HepG2 (cell line): Measurements from ENCODE around the gene B4GALT4. TPM values are rescaled to one million over a fixed set of nuclear protein-coding genes. Genes with fewer than 3 reads are reported as not detected.

ENCODE experiments used
- ATAC-seq: fragments of 200-7000 bp; cut with Tn5 transposase; 3 replicates; pipeline ENCODE4 v1.9.1; 2020; ENCODE audit warnings: mild to moderate bottlenecking, moderate library complexity
- BruUV-seq: library from RNA; stranded (reverse); fragments of 400-500 nt; replicated peaks from 2 replicates; lab custom pipeline; 2021; lab: Mats Ljungman, UMichigan
- CTCF ChIA-PET: fragments of 300-600 bp; formaldehyde crosslinking; extraction: SDS; loops from one replicate; lab custom pipeline; 2021; ENCODE audit warnings: low total read pairs, inconsistent platforms, low intra/inter-chr PET ratio; lab: Yijun Ruan, JAX
- POLR2A ChIA-PET: fragments of 350-600 bp; sonication (Branson Sonifier 250); formaldehyde crosslinking; loops from one replicate; lab custom pipeline; 2020; ENCODE audit warnings: antibody characterized with exemption, inconsistent platforms; lab: Yijun Ruan, JAX
- DNase-seq: peaks from one replicate; pipeline ENCODE4 v3.0.0-alpha.2; 2015; ENCODE audit warnings: low spot score
- FAIRE-seq: peaks from 3 replicates; lab custom pipeline; 2011; peaks lifted over from hg19 to GRCh38; lab: Jason Lieb, UNC
- H2AFZ ChIP-seq: one replicate; pipeline ENCODE4 v1.6.1; 2011; ENCODE audit warnings: low read length, inconsistent platforms
- H3K27ac ChIP-seq: fragments of 300-600 bp; 3 replicates; pipeline ENCODE4 v1.8.0; 2011; ENCODE audit warnings: mixed run types, mild to moderate bottlenecking, mixed read lengths, low read length, inconsistent platforms; ENCODE audit not compliant: insufficient read depth; ENCODE audit errors: extremely low read length
- H3K27me3 ChIP-seq, 2 experiments: fragments of 200-600 bp in 1 of 2; 2 replicates in 1 of 2; 3 replicates in 1 of 2; pipeline versions ENCODE4 v1.6.0 to v1.8.0; 2011; ENCODE audit warnings: low read length in 2 of 2, mild to moderate bottlenecking in 2 of 2, moderate library complexity in 2 of 2, inconsistent platforms in 1 of 2; ENCODE audit not compliant: insufficient read depth in 2 of 2, control insufficient read depth in 1 of 2
- H3K36me3 ChIP-seq, 2 experiments: fragments of 200-600 bp in 1 of 2; replicated peaks in 1 of 2; 2 replicates in 1 of 2; 3 replicates in 1 of 2; pipeline versions ENCODE4 v1.5.1 to v1.8.0; 2011; ENCODE audit warnings: low read length in 2 of 2, inconsistent platforms in 1 of 2; ENCODE audit not compliant: insufficient read depth in 2 of 2, control insufficient read depth in 1 of 2
- H3K4me1 ChIP-seq: 2 replicates; pipeline ENCODE4 v1.5.1; 2012; ENCODE audit warnings: low read length, inconsistent platforms; ENCODE audit not compliant: insufficient read depth
- H3K4me2 ChIP-seq: 2 replicates; pipeline ENCODE4 v1.6.0; 2011; ENCODE audit warnings: low read depth, low read length, inconsistent platforms
- H3K4me3 ChIP-seq, 3 experiments: fragments of 200-600 bp in 1 of 3; sonication (generic), shearing (Covaris generic) in 1 of 3; replicated peaks in 1 of 3; 2 replicates each; pipeline ENCODE4 v1.5.1; 2011 to 2016; ENCODE audit warnings: low read length in 3 of 3, inconsistent platforms in 2 of 3, low read depth in 2 of 3, mild to moderate bottlenecking in 2 of 3, control low read depth in 1 of 3, mixed read lengths in 1 of 3; ENCODE audit not compliant: insufficient read depth in 1 of 3
- H3K79me2 ChIP-seq: one replicate; pipeline ENCODE4 v1.6.1; 2011; ENCODE audit warnings: low read length, inconsistent platforms; ENCODE audit not compliant: insufficient read depth
- H3K9ac ChIP-seq: 2 replicates; pipeline ENCODE4 v1.6.0; 2011; ENCODE audit warnings: mild to moderate bottlenecking, low read depth, low read length, inconsistent platforms; ENCODE audit not compliant: insufficient read depth
- H3K9me3 ChIP-seq: 2 replicates; pipeline ENCODE4 v1.5.1; 2012; ENCODE audit warnings: mild to moderate bottlenecking, low read length
- H4K20me1 ChIP-seq: 2 replicates; pipeline ENCODE4 v1.6.0; 2011; ENCODE audit warnings: inconsistent platforms, mild to moderate bottlenecking, low read length, moderate library complexity; ENCODE audit not compliant: insufficient read depth
- LBX2 ChIP-seq: sonication (generic); formaldehyde crosslinking; IDR thresholded peaks from 2 replicates; pipeline ENCODE4 v1.5.0; 2020; ENCODE audit warnings: missing genetic modification reagents, mild to moderate bottlenecking, borderline replicate concordance
- PHF5A ChIP-seq: IDR thresholded peaks from one replicate; pipeline ENCODE4 v1.6.1; 2018; ENCODE audit warnings: low read depth, missing genetic modification reagents; ENCODE audit not compliant: unreplicated experiment
- RFX1 ChIP-seq: fragments of 450-650 bp; IDR thresholded peaks from 2 replicates; pipeline ENCODE4 v1.6.1; 2017
- ZFP82 ChIP-seq: sonication (generic); formaldehyde crosslinking; IDR thresholded peaks from 2 replicates; pipeline ENCODE4 v1.5.1; 2020; ENCODE audit warnings: mild to moderate bottlenecking, missing genetic modification reagents, borderline replicate concordance
- ZNF562 ChIP-seq: sonication (generic); formaldehyde crosslinking; IDR thresholded peaks from 2 replicates; pipeline ENCODE4 v1.8.0; 2022; ENCODE audit warnings: missing genetic modification reagents, borderline replicate concordance
- ZNF615 ChIP-seq: sonication (generic); formaldehyde crosslinking; IDR thresholded peaks from 2 replicates; pipeline ENCODE4 v1.5.0; 2020; ENCODE audit warnings: mild to moderate bottlenecking, missing genetic modification reagents, borderline replicate concordance
- ZNF768 ChIP-seq: sonication (generic); formaldehyde crosslinking; IDR thresholded peaks from 2 replicates; pipeline ENCODE4 v1.4.0; 2020; ENCODE audit warnings: missing genetic modification reagents
- ZNF776 ChIP-seq: sonication (generic); formaldehyde crosslinking; IDR thresholded peaks from 2 replicates; pipeline ENCODE4 v1.4.0; 2020; ENCODE audit warnings: mild to moderate bottlenecking, missing genetic modification reagents
- ZNF784 ChIP-seq: sonication (generic); formaldehyde crosslinking; IDR thresholded peaks from 2 replicates; pipeline ENCODE4 v1.5.1; 2020; ENCODE audit warnings: missing genetic modification reagents, mild to moderate bottlenecking, borderline replicate concordance
- WGBS: methylation state at CpG from one replicate; pipeline ENCODE4 v1.1.6; 2017; ENCODE audit warnings: low lambda C conversion rate; 5-methylcytosine and 5-hydroxymethylcytosine counted together
- in situ Hi-C: cut with HindIII; loops from 2 replicates; pipeline ENCODE4 v1.10.0; 2017; ENCODE audit warnings: low pct_unique_long_range_greater_than_20kb; ENCODE audit not compliant: extremely low pct_ligation_motif_present
- intact Hi-C: fragments of 100-400 bp; cut with micrococcal nuclease; formaldehyde crosslinking; loops from one replicate; pipeline ENCODE4 v1.10.0; 2022; ENCODE audit not compliant: unreplicated experiment
- polyA plus RNA-seq, 8 experiments: library from polyadenylated mRNA; depleted of rRNA in 3 of 8; stranded (reverse) in 7 of 8; unstranded in 1 of 8; fragments of >200 nt; fragmentation: Illumina TruSeq in 4 of 8; extraction: Trizol in 4 of 8; gene quantifications; 2 replicates each; pipeline versions ENCODE4 v1.2.1 to v1.2.3, GENCODE V29; 2011 to 2016; ENCODE audit warnings: low read depth in 4 of 8, missing spikeins in 1 of 8, mixed read lengths in 1 of 8; ENCODE audit not compliant: insufficient read depth in 1 of 8
- total RNA-seq, 5 experiments: library from RNA; depleted of rRNA; stranded (reverse); fragments of >200 nt; fragmentation: Illumina TruSeq; extraction: Trizol; gene quantifications; 2 replicates each; pipeline ENCODE4 v1.2.3, GENCODE V29; 2016; ENCODE audit warnings: low read depth in 1 of 5

B4GALT4 gene
- total and polyA plus RNA-seq, 2 of the 13 experiments (the other 11 are each of a cell fraction or from before 2014, with no cell fraction given) = 16.9 to 29.0 TPM

GRCh38 chr3:119205685-119206084 lies 35.0 kb downstream of the B4GALT4 start:
- Histone ChIP-seq H3K36me3 (0 out of 5 replicates have a peak, but pooled peaks cover 0 to 4% of the 10 kb centered on the region in 2 experiments), H3K4me1 (peaks cover 24% of the 10 kb centered on the region), H3K27ac (no peak overlapping the region), H3K9ac (no peak overlapping the region), H3K4me3 (no peak overlapping the region), H3K27me3 (no peaks in the 10 kb centered on the region), H4K20me1 (no peaks in the 10 kb centered on the region), H2AFZ (no peak overlapping the region), H3K79me2 (no peaks in the 10 kb centered on the region), H3K9me3 (no peaks in the 10 kb centered on the region), H3K4me2 (no peak overlapping the region)
- in situ Hi-C loops (no loop called here), intact Hi-C loops (no loop called here)
- POLR2A ChIA-PET = no interaction called here
- no TSS peak for BruUV-seq
- DNase-seq (no peak), FAIRE-seq (no peak)
- 89% methylated on average over 5 of the region's 5 CpGs for WGBS
- TF ChIP-seq ZNF768 (CRISPR knock-in tag) (no peak), ZNF784 (CRISPR knock-in tag) (no peak), ZNF776 (no peak), ZFP82 (CRISPR knock-in tag) (no peak), LBX2 (CRISPR knock-in tag) (no peak), RFX1 (no peak), ZNF615 (no peak), PHF5A (CRISPR knock-in tag) (no peak), ZNF562 (no peak)
- TF ChIP-seq, all 625 proteins: peak for 0
- CTCF ChIA-PET = no interaction called here
- peak; percentile 29 for ATAC-seq
